Measurements from ENCODE around the gene ING3. TPM values are rescaled to one million over a fixed set of nuclear protein-coding genes. Genes with fewer than 3 reads are reported as not detected.

The ING3 gene
- total RNA-seq, 1 donor = 70.0 TPM

DNA sequence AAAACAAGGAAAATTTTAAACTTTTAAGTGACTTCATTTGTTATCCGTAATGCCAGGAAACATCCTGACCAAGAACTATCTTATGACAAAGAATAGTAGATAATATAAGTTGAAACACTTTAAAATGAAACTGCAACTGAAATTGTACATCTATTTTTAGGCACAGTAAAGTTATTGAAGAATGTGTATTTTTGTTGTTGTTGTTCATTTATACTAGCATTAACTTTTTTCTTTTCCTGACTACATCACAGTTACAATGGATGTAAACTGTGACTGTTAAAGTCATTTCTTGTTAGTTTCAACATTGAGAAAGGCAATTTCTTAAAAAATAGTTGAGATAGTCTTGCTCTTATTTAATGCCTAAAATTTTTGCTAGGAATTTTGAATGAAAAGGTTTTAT lies 40.6 kb downstream of the ING3 start:
- H3K27me3 ChIP-seq (ENCODE audit: insufficient read depth, low read length) = peaks cover 35% of the 10 kb centered on the region
- no peaks in the 10 kb centered on the region for H3K9me3 ChIP-seq (ENCODE audit: low read depth, low read length)
- no peak overlapping the region for H3K4me3 ChIP-seq (ENCODE audit: low read length)
- H3K4me1 ChIP-seq (ENCODE audit: insufficient read depth, low read length) = peaks cover 44% of the 10 kb centered on the region

- Histone ChIP-seq H3K9me3 (ENCODE audit: low read depth, low read length) (no peaks in the 10 kb centered on the region), H3K4me3 (ENCODE audit: low read length) (no peak overlapping the region), H3K27me3 (ENCODE audit: insufficient read depth, low read length) (peaks cover 35% of the 10 kb centered on the region), H3K4me1 (ENCODE audit: insufficient read depth, low read length) (peaks cover 46% of the 10 kb centered on the region)
Observed at GRCh38 chr7:120991581-120991980, 41.0 kb downstream of the ING3 start.

DNA sequence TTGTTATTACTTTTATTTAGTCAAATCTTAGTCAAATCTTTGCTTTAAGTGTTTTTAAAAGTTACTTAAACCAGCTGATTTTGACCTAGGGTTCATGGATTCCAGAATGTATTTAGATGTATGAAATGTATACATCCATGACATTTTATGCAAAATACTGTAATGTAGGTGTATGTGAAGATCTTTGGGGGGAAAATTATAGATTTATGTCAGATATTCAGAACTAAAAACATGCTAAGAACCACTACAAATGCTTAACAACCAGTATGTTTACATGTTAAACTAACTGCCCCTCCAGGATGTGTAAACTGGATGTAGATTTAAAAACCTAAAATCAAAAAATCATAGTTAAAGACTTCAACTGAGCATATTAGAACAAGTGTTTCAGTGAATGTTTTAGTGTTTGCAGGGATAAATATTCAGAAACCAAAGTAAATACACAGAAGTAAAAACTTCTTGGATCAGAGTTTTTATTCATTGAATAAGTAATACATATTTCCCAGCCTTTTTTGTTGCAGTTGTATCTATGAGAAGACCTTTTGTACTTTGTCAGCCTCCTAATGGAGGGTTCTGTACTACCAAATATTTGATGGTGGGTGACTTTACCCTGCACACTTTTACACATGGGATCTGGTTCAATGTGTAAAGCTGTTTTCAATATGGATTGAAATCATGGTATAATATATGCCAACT lies 41.8 kb downstream of the ING3 start:
- peaks cover 35% of the 10 kb centered on the region for H3K27me3 ChIP-seq (ENCODE audit: insufficient read depth, low read length)
- no peak overlapping the region for H3K4me3 ChIP-seq (ENCODE audit: low read length)
- no peaks in the 10 kb centered on the region for H3K9me3 ChIP-seq (ENCODE audit: low read depth, low read length)

DNA sequence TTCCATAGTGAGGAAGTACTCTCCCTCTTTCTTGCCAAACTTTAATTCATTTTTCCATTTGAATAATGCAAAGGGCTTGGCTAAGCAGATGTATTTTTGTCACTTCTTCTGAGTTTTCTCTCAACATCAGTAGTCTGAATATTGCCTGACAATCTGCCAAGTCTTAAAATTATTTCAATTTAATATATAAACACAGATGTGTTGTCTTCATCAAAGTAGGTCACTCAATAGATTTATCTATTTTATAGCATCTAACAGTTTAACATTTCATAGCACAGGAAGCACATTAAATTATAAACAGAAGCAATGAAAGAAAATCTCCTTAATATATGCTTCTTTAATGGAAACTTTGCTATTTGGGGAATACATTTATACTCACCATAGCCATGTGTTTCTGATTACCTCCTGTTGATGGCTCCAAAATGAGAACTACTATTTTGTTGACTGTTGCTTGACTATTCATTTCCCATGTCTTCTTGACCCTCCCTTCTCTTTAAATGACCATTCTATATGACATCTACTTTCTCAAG lies 42.5 kb downstream of the ING3 start:
- Histone ChIP-seq H3K27me3 (ENCODE audit: insufficient read depth, low read length) (peaks cover 35% of the 10 kb centered on the region), H3K4me1 (ENCODE audit: insufficient read depth, low read length) (peaks cover 55% of the 10 kb centered on the region)

More for the DNA sequence above, 41.8 kb downstream of the ING3 start:
- peaks cover 54% of the 10 kb centered on the region for H3K4me1 ChIP-seq (ENCODE audit: insufficient read depth, low read length)

GRCh38 chr7:120993553-120994191 lies 43.1 kb downstream of the ING3 start:
- peaks cover 35% of the 10 kb centered on the region for H3K27me3 ChIP-seq (ENCODE audit: insufficient read depth, low read length)
- peaks cover 55% of the 10 kb centered on the region for H3K4me1 ChIP-seq (ENCODE audit: insufficient read depth, low read length)
- no peak overlapping the region for H3K4me3 ChIP-seq (ENCODE audit: low read length)
- H3K9me3 ChIP-seq (ENCODE audit: low read depth, low read length) = no peaks in the 10 kb centered on the region

More for the DNA sequence above, 42.5 kb downstream of the ING3 start:
- H3K9me3 ChIP-seq (ENCODE audit: low read depth, low read length) = no peaks in the 10 kb centered on the region
- H3K4me3 ChIP-seq (ENCODE audit: low read length) = no peak overlapping the region

GRCh38 chr7:120994512-120995410 lies 44.2 kb downstream of the ING3 start:
- Histone ChIP-seq H3K27me3 (ENCODE audit: insufficient read depth, low read length) (peaks cover 26% of the 10 kb centered on the region), H3K9me3 (ENCODE audit: low read depth, low read length) (no peaks in the 10 kb centered on the region), H3K4me1 (ENCODE audit: insufficient read depth, low read length) (peaks cover 50% of the 10 kb centered on the region), H3K4me3 (ENCODE audit: low read length) (no peak overlapping the region)

DNA sequence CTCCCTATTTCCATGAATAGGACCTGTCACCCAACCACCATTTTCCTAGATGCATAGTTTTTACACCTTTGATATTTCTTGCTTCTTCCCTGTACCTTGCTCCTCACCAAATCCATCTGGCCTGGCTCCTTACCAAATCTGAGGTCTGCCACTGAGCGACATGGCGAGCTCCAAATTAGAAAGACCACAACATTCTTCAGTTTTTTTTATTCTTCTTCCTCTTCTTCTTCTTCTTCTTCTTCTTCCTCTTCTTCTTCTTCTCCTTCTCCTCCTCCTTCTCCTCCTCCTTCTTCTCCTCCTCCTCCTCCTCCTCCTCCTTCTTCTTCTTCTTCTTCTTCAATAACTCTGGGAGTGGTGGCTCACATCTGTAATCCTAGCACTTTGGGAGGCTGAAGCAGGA lies 45.1 kb downstream of the ING3 start:
- Histone ChIP-seq H3K9me3 (ENCODE audit: low read depth, low read length) (no peaks in the 10 kb centered on the region), H3K4me3 (ENCODE audit: low read length) (no peak overlapping the region), H3K27me3 (ENCODE audit: insufficient read depth, low read length) (peaks cover 18% of the 10 kb centered on the region), H3K4me1 (ENCODE audit: insufficient read depth, low read length) (peaks cover 49% of the 10 kb centered on the region)

DNA sequence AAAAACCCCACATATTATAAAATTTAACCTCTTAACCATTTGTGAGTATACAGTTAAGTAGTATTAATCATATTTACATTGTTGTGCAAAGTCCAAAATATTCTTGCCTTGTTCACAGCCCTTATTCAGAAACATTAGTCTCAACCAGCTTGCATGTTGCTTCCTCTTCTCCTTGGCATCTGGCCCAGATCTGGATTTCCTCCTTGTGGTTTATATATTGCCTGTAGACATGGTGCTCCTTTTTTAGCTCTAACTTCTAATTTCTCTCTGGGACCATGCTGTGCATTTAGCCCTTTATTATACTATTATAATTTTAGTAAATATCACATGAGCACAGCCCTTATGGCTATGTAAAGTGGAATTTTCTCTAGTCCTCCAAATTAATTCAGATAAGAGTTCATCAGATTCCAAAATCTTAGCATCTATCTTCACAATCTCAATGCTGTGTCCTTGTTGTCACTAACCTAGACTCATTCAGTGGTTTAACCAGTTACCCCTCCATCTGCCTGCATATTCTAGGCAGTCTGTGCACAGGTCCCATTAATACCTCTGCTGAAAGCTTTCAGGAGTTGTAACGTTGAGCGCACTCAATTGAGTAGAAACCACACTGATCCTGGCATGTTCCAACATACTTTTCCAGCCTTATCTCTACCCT lies 45.9 kb downstream of the ING3 start:
- peaks cover 49% of the 10 kb centered on the region for H3K4me1 ChIP-seq (ENCODE audit: insufficient read depth, low read length)
- peaks cover 11% of the 10 kb centered on the region for H3K27me3 ChIP-seq (ENCODE audit: insufficient read depth, low read length)
- no peak overlapping the region for H3K4me3 ChIP-seq (ENCODE audit: low read length)
- H3K9me3 ChIP-seq (ENCODE audit: low read depth, low read length) = no peaks in the 10 kb centered on the region

GRCh38 chr7:120996988-120997345 lies 46.4 kb downstream of the ING3 start:
- peaks cover 8% of the 10 kb centered on the region for H3K27me3 ChIP-seq (ENCODE audit: insufficient read depth, low read length)
- no peaks in the 10 kb centered on the region for H3K9me3 ChIP-seq (ENCODE audit: low read depth, low read length)
- no peak overlapping the region for H3K4me3 ChIP-seq (ENCODE audit: low read length)
- peaks cover 49% of the 10 kb centered on the region for H3K4me1 ChIP-seq (ENCODE audit: insufficient read depth, low read length)

DNA sequence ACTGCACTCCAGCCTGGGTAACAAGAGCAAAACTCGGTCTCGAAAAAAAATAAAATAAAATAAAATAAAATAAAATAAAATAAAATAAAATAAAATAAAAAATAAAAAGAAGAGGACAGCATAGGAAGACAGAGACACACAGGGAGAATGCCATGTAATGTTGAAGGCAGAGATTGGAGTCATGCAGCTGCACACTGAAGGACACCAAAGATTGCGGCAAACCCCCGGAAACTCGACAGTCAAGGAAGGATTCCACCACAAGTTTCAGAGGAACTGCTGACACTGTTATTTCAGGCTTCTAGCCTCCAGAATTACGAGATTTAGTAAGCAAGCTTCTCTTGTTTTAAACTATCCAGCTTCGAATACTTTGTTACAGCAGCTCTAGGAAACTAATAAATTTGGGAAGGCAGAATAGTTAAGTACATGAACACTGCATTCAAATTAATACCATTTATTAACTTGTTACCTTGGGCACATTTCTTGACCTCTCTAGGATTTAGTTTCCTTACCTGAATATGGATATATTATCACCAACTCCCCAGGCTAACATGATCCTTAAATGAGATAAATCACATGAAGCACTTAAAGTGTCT lies 47.4 kb downstream of the ING3 start:
- H3K4me3 ChIP-seq (ENCODE audit: low read length) = no peak overlapping the region
- H3K9me3 ChIP-seq (ENCODE audit: low read depth, low read length) = no peaks in the 10 kb centered on the region
- H3K4me1 ChIP-seq (ENCODE audit: insufficient read depth, low read length) = peaks cover 49% of the 10 kb centered on the region
- H3K27me3 ChIP-seq (ENCODE audit: insufficient read depth, low read length) = peaks cover 1% of the 10 kb centered on the region

DNA sequence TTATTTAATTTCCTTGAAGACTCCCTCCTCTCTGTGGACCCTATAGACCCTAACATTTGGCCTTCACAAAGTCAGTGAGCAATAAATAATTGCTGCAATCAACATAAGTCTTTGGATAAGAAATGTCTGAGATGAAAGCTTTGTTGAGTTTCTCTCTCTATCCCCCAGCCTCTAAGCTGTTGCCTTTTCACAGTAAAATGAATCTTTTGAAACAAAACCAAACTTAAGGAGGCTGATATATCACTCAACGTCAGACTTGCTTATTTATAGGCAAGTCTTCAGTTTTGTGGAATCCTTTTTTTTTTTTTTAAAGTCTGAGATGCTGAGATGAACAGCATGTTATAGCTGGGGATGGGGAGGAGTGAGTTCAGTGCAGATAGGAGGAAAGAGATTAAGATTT lies 47.9 kb downstream of the ING3 start:
- H3K27me3 ChIP-seq (ENCODE audit: insufficient read depth, low read length) = no peaks in the 10 kb centered on the region
- no peak overlapping the region for H3K4me3 ChIP-seq (ENCODE audit: low read length)
- no peaks in the 10 kb centered on the region for H3K9me3 ChIP-seq (ENCODE audit: low read depth, low read length)
- H3K4me1 ChIP-seq (ENCODE audit: insufficient read depth, low read length) = peaks cover 49% of the 10 kb centered on the region

GRCh38 chr7:120998996-120999565 lies 48.5 kb downstream of the ING3 start:
- Histone ChIP-seq H3K4me3 (ENCODE audit: low read length) (no peak overlapping the region), H3K27me3 (ENCODE audit: insufficient read depth, low read length) (no peaks in the 10 kb centered on the region), H3K4me1 (ENCODE audit: insufficient read depth, low read length) (peaks cover 44% of the 10 kb centered on the region), H3K9me3 (ENCODE audit: low read depth, low read length) (no peaks in the 10 kb centered on the region)

- H3K9me3 ChIP-seq (ENCODE audit: low read depth, low read length) = no peaks in the 10 kb centered on the region
- H3K4me1 ChIP-seq (ENCODE audit: insufficient read depth, low read length) = peaks cover 35% of the 10 kb centered on the region
- no peak overlapping the region for H3K4me3 ChIP-seq (ENCODE audit: low read length)
- H3K27me3 ChIP-seq (ENCODE audit: insufficient read depth, low read length) = no peaks in the 10 kb centered on the region
Observed at GRCh38 chr7:121000081-121000983, 49.8 kb downstream of the ING3 start.
